Jurkat, Clone E6-1 (cell line): ENCODE data around the gene RAD1. TPM values are rescaled to one million over a fixed set of nuclear protein-coding genes. Genes with fewer than 3 reads are reported as not detected.
"Not testable (repeated sequence)": the region's sequence is repeated elsewhere in the genome, so short reads cannot be mapped to it uniquely, and the experiment has no call there.

ENCODE experiments used
- DNase-seq: peaks from one replicate; pipeline ENCODE4 v3.0.0-alpha.2; 2011; ENCODE audit warnings: low read depth, low spot score
- H3K4me3 ChIP-seq: 2 replicates; pipeline ENCODE4 v1.5.1; 2011; ENCODE audit warnings: mild to moderate bottlenecking, low read length, control low read depth, moderate library complexity
- polyA plus RNA-seq: library from polyadenylated mRNA; unstranded; fragments of >200 nt; gene quantifications from one replicate; pipeline ENCODE4 v1.2.1, GENCODE V29; 2012; ENCODE audit warnings: missing spikeins; ENCODE audit not compliant: insufficient read length, insufficient read depth

RAD1 gene
- polyA plus RNA-seq: 60.9 TPM

GRCh38 chr5:34915139-34915855 lies at the start of gene RAD1, which contains the start of gene BRIX1:
RAD1 (minus strand) TSS chr5:34915504; CDS start chr5:34914892, 612 bp downstream.
BRIX1 (plus strand) TSS chr5:34915711; CDS start chr5:34915739, 28 bp downstream.
- peak within 1 kb of the TSS; percentile 95 for H3K4me3 ChIP-seq
- peak; percentile 94 for DNase-seq

GRCh38 chr5:34959323-34959722 lies 44.0 kb upstream of the RAD1 start:
- H3K4me3 ChIP-seq: no peak overlapping the region
- DNase-seq: no peak

GRCh38 chr5:34957857-34958690 lies 42.8 kb upstream of the RAD1 start:
- H3K4me3 ChIP-seq: no peak overlapping the region
- DNase-seq: no peak

- DNase-seq: no peak
- H3K4me3 ChIP-seq: no peak overlapping the region
These were observed 42.0 kb upstream of the RAD1 start for GRCh38 chr5:34957321-34957720.

- no peak overlapping the region for H3K4me3 ChIP-seq
- DNase-seq: no peak
These were observed 29.2 kb upstream of the RAD1 start for GRCh38 chr5:34944460-34945047.

GRCh38 chr5:34944044-34944443 lies 28.7 kb upstream of the RAD1 start:
- no peak for DNase-seq
- no peak overlapping the region for H3K4me3 ChIP-seq

GRCh38 chr5:34941936-34942335 lies 26.6 kb upstream of the RAD1 start:
- DNase-seq: no peak
- H3K4me3 ChIP-seq: no peak overlapping the region

GRCh38 chr5:34932947-34933346 lies 17.6 kb upstream of the RAD1 start:
- no peak for DNase-seq
- no peak overlapping the region for H3K4me3 ChIP-seq

- DNase-seq: no peak
- peak overlapping the region; percentile 89 for H3K4me3 ChIP-seq
These were observed 15.6 kb upstream of the RAD1 start for GRCh38 chr5:34930870-34931269.

- no peak for DNase-seq
- peak overlapping the region; percentile 89 for H3K4me3 ChIP-seq
These were observed 15.1 kb upstream of the RAD1 start for GRCh38 chr5:34930462-34930844.

GRCh38 chr5:34929720-34930461 lies 14.6 kb upstream of the RAD1 start:
- peak overlapping the region; percentile 89 for H3K4me3 ChIP-seq
- DNase-seq: peak; percentile 64

- peak; percentile 90 for DNase-seq
- H3K4me3 ChIP-seq: peak within 1 kb of the TSS; percentile 89
These were observed 13.9 kb upstream of the RAD1 start, which contains the start of gene DNAJC21 for GRCh38 chr5:34929134-34929719. DNAJC21 (plus strand) TSS chr5:34929559; CDS start chr5:34929820, 261 bp downstream.

GRCh38 chr5:34928267-34928666 lies 13.0 kb upstream of the RAD1 start:
- DNase-seq: no peak
- no peak overlapping the region for H3K4me3 ChIP-seq

GRCh38 chr5:34927785-34928184 lies 12.5 kb upstream of the RAD1 start:
- no peak for DNase-seq

GRCh38 chr5:34926318-34926888 lies 11.1 kb upstream of the RAD1 start:
- DNase-seq: no peak
- H3K4me3 ChIP-seq: no peak overlapping the region

More at GRCh38 chr5:34927785-34928184, 12.5 kb upstream of the RAD1 start:
- H3K4me3 ChIP-seq: no peak overlapping the region

GRCh38 chr5:34924462-34924765 lies 9.1 kb upstream of the RAD1 start:
- DNase-seq: no peak

GRCh38 chr5:34923694-34924461 lies 8.6 kb upstream of the RAD1 start:
- DNase-seq: no peak

More at GRCh38 chr5:34924462-34924765, 9.1 kb upstream of the RAD1 start:
- H3K4me3 ChIP-seq: no peak overlapping the region

GRCh38 chr5:34923256-34923655 lies 8.0 kb upstream of the RAD1 start:
- not testable (repeated sequence) for H3K4me3 ChIP-seq, DNase-seq

More at GRCh38 chr5:34923694-34924461, 8.6 kb upstream of the RAD1 start:
- H3K4me3 ChIP-seq: no peak overlapping the region
